Esophagus squamous epithelium (tissue), 4 donors: ENCODE data around the gene GALNT15.

Experiments
- POLR2A ChIP-seq, 4 donors: fragments of 450-650 bp; IDR thresholded peaks; one replicate each; pipeline ENCODE4 v1.6.1; 2017; ENCODE audit warnings: antibody characterized with exemption in 4 of 4, mild to moderate bottlenecking in 4 of 4, moderate library complexity in 3 of 4
- TF ChIP-seq, protein P1 (sequence below), 6 experiments: fragments of 450-650 bp in 4 of 6; fragments of 200-600 bp in 2 of 6; sonication (generic) in 2 of 6; IDR thresholded peaks; one replicate each; pipeline ENCODE4 v1.5.1; 2016 to 2019; ENCODE audit warnings: antibody characterized with exemption in 6 of 6, mild to moderate bottlenecking in 4 of 6, moderate library complexity in 4 of 6

DNA sequence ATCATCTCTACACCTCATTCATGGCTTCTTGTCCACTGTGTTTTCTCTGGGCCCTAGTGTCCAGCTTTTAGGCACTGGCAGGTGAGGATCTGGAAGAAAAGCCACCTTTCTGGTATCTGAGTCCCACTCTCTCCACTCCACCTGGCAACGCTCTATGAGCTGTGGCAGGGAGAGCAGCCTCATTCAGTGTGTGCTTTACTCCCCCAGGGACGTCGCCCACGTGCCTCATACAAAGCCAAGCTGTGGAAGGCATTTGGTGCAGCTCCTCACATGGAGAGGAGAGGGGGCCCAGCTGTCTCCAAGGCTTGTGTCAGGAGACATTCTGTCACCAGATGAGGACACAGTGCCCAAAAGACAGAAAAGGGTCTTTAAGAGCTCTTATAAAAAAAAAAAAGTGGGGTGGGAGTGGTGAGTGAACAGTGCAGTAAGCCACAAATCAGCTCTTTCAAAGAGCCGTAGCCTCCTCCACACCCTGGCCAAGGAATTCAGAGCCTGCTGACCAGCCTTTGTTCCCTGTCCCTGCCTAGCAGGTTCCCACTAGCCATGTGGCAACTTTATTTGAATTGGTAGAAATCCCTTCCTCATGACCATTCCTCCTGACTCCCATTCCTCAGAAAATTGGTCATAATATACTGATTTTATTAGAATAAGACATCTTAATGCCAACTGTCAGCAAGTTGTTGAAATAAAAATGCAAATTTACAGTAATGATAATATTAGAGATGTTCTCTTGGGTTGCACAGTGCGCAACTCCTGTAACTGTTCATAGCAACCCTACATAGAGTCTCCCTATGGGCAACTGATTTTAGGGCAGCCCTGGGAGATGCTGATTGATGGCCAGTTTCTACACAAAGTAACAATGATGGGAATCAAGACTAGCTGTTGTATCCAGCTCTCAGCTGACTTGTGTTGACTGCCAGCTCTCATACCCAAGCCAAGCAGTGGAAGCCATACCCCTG lies 29.5 kb downstream of the GALNT15 start:
- no peak for TF ChIP-seq POLR2A (IDR thresholded peaks at IDR 0.05)
- TF ChIP-seq, protein P1, sequence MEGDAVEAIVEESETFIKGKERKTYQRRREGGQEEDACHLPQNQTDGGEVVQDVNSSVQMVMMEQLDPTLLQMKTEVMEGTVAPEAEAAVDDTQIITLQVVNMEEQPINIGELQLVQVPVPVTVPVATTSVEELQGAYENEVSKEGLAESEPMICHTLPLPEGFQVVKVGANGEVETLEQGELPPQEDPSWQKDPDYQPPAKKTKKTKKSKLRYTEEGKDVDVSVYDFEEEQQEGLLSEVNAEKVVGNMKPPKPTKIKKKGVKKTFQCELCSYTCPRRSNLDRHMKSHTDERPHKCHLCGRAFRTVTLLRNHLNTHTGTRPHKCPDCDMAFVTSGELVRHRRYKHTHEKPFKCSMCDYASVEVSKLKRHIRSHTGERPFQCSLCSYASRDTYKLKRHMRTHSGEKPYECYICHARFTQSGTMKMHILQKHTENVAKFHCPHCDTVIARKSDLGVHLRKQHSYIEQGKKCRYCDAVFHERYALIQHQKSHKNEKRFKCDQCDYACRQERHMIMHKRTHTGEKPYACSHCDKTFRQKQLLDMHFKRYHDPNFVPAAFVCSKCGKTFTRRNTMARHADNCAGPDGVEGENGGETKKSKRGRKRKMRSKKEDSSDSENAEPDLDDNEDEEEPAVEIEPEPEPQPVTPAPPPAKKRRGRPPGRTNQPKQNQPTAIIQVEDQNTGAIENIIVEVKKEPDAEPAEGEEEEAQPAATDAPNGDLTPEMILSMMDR (IDR thresholded peaks at IDR 0.05), result no peak
